HG03354 (cell line): ENCODE measurements around the gene LIMS2.

Source experiments
- ATAC-seq: cut with Tn5 transposase; IDR thresholded peaks from one replicate; pipeline ENCODE4 v1.9.1; 2021; ENCODE audit warnings: mild to moderate bottlenecking; ENCODE audit not compliant: unreplicated experiment, poor library complexity, severe bottlenecking

LIMS2 gene

DNA sequence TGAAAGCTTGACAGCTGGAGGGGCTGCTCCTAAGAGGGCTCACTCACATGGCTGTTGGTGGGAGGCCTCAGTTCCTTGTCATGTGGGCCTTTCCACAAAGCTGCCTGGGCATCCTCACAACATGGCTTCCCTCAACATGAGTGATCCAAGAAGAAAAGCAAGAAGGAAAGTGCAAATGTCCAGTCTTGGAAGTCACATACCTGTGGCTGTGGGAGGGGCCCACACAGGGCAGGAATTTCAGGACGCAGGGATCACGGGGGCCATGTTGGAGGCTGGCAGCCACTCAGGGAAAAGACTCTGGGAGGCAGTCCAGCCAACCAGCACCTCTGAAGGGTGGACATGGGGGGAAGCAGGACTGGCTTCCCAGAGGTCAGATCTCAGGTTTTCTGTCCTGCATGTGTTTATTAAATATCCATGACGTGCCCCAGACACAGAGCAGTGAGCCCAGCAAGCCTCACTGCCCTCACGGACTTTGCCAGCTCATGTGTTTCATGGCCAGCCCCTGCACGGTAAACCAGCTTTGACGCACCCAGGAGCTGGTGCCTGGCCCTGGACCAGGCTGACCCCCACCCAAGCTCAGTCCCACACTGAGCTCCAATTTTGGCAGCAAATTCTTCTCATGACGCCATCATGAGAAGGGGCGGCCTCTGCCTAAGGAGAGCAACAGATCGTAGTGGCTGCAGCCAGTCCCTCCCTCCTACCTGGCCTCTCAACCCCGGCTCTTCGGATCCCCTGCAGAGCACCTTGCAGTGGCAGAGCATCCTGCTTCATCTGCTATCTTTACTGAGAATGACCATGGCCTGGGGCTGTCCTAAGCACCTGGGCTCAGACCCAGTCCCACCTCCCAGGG is 64.0 kb downstream of the LIMS2 start:
- no peak for ATAC-seq

DNA sequence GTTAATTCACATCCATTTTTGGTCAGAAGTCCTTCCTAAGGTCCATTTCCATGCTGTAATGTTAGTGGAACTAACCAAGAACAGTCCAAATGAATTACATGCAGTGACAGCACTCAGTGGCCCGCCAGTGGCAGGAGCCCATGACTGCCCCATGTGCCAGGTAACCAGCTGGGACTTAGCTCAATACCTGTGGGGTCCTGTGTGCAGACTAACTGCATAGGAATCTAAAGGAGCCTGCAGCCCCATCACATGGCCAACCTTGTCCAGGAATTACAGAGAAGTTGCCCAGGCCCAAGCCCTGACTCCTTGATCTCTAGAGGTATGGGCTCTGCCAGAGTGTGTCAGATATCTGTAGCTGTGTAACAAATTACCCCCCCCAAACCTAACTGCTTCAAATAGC is 64.8 kb downstream of the LIMS2 start:
- no peak for ATAC-seq

DNA sequence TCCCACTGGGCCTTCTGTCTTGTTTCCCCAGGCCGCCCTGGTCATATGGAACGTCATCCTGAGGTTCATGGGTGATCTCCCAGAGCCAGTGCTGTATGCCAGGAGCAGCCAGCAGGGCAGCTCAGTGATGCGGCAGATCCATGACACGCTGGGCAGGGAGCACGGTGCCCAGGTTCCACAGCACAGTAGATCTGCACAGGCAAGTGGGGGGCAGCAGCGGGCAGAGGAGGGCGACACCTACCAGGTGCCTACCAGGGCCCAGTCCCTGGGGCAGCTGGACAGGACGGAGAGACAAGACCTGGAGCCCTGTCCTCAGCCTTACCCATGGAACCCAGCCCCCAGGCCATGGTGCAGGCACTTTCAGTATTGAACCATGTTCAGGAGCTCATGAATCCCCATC is 65.5 kb downstream of the LIMS2 start:
- no peak for ATAC-seq

DNA sequence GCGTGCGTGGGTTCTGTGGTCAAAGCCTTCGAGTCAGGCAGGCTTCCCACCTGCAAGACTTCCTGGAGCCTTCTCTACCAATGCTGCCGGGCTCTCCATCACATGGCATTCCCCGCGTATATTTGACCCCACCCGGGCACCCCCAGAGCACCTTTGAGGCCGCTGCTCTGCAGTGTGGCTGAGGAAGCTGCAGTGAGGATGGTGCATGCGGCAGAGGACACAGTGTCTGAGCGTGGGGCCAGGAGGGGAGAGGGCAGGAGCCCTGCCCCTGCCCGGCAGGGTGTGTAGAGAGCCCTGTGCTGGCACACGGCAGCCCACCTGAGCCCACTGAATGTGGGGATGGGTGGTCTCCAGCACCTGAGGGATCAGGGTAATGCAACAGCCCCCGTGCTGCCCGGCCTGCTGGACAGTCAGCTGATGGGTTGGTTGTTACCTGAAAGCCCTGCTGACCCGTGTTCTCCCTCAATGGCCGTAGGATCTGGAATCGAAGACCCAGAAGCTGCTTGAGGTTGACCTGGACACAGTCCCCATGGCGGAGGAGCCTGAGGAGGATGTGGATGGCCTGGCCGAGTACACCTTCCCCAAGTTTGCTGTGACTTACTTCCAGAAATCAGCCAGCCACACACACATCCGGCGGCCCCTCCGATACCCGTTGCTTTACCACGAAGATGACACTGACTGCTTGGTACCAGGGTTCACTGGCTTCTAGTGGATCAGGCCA is 66.1 kb downstream of the LIMS2 start:
- no peak for ATAC-seq

DNA sequence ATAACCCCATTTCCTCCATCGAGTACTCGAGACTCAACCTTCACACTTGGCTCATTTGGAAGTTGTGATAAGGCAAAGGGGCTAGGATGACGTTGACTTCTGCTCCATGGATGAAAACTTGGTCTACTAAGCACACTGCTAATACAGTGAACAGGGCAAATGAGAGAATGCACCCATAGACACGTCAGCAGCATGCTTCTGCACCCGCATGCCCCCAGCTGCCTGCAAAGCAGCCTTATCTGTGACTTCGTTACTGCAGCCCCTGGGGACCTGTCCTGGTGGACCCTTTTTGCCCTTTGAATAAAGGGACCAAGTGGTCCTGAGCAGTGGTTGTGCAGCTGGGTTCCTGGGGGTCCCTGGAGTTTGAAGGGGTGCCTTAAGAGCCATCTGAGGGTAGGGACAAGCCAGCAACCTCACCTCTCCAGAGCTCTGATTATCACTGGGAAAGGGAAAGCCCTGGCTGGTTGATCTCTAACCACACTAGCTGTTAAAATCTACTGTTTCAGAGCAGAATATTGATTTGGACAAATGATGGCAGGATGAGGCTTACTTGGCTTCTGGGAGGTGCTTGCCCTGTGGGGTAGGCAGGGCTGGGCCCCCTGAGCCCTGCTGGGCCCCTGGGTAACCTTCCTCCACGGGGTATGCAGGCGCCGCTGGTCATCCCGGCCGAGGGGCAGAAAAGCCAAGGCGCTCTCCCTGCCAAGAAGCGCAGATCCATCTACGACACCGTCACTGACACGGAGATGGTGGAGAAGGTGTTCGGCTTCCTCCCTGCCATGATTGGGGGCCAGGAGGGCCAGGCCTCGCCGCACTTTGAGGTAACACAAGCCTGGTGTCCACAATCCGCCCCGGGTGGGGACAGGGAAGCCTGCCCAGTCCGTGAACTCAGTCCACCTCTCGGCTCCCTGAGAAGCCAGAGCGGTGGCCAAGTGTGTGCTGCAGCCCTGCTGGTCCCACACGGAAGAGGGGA is 67.0 kb downstream of the LIMS2 start:
- no peak for ATAC-seq

- ATAC-seq: no peak
Observed at GRCh38 chr2:127607399-127607908, 67.9 kb downstream of the LIMS2 start.

DNA sequence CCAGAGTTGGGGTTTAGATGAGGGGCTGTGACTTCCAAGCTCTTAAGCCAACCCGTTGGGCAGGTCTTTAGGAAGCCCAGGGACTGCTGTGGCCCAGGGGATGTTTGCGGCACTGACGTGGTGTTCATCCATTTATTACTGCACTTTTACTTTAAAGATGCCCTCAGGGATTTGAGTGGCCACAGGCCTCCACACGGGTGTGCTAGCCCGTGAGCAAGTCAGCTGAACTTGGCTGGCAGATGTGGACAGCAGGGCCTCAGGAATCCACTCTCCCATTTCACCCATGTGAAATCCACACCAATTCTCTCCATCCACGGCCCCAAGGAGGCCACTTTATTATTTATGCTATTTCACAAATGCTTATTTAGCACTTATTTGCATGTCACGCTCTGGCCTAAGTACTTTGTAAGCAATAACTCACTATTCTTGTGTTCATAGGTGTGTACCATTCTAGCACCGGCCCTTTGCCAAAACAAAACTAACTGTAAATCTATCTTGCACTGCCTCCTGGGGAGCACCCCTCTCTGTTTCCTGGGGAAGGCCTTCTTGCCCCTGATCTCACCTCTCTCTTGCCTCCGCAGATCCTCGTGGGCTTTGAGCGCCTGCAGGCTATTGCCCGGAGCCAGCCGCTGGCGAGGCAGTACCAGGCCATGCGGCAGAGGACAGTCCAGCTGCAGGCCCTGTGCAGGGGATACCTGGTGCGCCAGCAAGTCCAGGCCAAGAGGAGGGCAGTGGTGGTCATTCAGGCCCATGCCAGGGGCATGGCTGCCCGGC is 68.5 kb downstream of the LIMS2 start:
- no peak for ATAC-seq

- no peak for ATAC-seq
Observed at GRCh38 chr2:127605691-127606263, 69.6 kb downstream of the LIMS2 start.

DNA sequence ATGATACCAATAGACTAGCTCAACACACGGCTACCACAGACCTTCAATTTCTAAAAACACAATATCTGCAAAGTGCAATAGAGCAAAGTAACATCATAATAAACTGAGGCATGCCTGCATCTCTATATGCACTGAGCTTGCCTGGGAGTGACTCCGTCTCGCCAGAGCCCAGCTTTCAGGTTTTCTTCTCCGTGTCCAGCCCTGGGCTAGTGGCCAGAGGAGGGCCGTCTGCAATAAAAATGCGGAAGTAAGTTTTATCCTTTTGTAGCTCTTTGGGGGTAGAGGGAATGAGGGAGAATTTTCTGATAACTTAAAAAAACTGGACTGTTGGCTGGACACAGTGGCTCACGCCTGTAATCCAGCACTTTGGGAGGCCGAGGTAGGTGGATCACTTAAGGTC is 70.3 kb downstream of the LIMS2 start:
- no peak for ATAC-seq

DNA sequence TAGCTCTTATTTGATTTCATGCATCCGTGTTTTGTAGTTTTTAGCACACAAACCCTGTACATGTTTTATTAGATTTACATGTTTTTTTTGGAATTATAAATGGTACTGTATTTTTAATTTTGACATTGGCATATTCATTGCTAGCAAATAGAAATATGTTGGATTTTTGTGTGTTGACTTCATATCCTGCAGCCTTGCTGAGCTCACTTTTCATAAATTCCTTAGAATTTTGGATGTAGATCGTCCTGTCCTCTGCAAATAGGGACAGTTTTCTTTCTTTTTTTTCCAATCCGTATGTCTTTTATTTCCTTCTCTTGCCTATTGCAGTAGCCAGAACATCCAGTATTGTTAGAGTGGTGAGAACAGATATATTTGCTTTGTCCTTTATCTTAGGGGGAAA is 76.1 kb downstream of the LIMS2 start:
- ATAC-seq: no peak

DNA sequence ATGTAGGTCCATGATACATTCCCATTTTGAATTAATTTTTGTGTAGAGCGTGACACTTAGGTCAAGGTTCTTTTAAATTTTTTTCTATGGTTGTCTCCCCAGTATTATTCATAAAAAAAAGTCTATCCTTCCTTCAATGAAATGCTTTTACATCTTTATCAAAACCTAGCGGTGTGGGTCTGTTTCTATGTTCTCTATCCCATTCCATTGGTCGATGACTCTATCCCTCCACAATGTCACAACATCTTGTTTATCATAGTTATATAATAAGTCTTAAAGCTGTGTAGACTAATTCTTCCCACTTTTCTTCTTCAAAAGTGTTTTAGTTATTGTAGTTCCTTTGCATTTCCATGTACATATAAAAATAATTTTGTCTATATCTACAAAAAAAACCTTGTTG is 76.6 kb downstream of the LIMS2 start:
- no peak for ATAC-seq

GRCh38 chr2:127597984-127598380 is 77.3 kb downstream of the LIMS2 start:
- no peak for ATAC-seq

DNA sequence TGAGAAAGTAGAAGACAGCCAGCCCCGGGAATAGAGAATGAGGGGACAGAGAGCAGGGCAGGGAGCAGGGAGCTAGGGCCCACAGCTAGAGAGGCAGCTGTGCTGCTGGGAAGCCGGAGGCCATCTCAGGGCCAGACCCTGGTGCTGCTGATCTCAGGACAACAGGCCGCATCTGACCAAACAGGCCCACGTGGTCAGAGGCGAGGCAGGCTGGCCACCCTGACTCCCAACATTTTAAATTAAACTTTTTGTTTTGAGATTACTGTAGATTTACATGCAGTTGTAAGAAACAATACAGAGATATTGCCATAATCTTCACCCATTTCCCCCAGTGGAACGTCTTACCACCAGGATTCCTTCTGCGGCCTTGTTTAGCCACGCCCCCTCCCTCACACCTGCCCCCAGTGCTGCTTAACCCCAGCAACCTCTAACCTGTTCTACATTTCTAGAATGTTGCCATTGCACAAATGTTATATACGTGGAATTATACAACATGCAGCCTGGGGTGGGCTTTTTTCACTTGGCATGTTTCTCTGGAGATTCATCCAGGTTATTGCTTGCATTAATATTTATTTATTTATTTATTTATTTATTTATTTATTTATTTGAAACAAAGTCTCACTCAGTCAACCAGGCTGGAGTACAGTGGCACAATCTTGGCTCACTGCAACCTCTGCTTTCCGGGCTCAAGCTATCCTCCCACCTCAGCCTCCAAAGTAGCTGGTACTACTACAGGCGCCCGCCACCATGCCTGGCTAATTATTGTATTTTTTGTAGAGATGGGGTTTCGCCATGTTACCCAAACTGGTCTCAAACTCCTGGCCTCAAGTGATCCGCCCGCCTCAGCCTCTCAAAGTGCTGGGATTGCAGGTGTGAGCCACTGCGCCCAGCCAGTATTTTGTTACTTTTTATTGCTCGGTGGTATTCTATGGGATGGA is 78.0 kb downstream of the LIMS2 start:
- no peak for ATAC-seq

DNA sequence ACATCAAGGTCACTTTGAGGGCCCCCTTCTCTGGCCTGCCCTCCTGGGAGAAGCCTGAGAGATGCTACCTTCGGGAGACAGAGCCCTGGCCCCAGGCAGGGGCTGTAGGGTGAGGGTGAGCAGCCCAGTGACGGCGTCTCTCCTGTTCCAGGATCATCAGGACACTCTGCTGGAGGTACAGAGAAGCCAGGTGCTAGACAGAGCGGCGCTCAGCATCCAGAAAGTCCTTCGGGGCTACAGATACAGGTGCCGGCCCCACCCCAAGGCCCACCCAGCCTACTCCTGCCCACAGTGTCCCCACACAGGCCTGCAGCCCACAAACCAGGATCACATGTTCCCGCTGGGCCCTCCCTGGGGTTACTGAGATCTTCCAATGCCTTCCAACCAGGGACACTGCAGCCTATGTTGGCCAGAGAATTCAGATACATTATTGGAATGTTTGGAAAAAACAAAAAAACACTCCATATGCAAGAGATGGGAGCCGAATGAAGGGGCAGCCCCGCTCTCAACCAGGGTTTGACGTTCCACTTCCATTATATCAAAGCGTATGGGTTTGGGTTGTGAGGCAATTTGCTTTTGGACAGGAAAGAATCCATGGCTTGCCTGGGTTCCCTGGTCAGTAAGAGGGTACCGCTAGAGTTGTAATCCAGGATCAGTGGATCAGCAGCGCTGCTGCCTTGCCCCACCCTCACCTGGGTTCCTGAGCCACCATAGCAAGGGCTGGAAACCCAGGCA is 78.9 kb downstream of the LIMS2 start:
- ATAC-seq: no peak

DNA sequence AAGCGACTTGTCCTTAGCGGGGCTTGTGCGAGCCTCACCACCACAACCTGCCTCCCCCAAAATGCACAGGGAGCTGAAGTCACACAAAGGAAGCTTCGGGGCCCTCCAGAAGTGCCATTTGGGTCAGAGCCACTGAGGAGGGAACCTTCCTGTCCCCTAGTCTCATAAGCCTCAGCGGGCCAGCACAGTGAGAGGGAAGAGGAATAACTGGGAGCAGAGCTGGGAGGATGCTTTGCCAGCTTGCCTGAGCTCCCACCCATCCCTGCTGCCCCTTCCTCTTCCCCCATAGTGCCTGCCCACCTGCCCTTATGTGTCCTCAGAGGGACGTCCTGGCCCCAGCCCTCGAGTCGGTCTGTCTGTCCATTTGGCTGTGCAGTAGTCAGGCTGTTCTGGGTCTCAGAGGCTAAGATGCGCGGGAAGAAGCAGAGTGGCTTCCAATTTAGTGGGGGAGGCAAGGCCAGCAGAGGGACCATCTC is 81.2 kb downstream of the LIMS2 start:
- ATAC-seq: no peak

GRCh38 chr2:127593228-127594115 is 81.9 kb downstream of the LIMS2 start:
- ATAC-seq: no peak
